HepG2 (cell line): ENCODE data around the gene IL17RB. TPM values are rescaled to one million over a fixed set of nuclear protein-coding genes. Genes with fewer than 3 reads are reported as not detected.

Experiments used
- ATRX ChIP-seq: sonication (generic); formaldehyde crosslinking; IDR thresholded peaks from 2 replicates; pipeline ENCODE4 v1.4.0; 2020; ENCODE audit warnings: missing genetic modification reagents, borderline replicate concordance
- EED ChIP-seq: sonication (generic); formaldehyde crosslinking; IDR thresholded peaks from 2 replicates; pipeline ENCODE4 v1.5.0; 2020; ENCODE audit warnings: mild to moderate bottlenecking, missing genetic modification reagents
- FOXM1 ChIP-seq: sonication (generic); formaldehyde crosslinking; IDR thresholded peaks from 2 replicates; pipeline ENCODE4 v1.5.0; 2020; ENCODE audit warnings: missing genetic modification reagents
- HDAC1 ChIP-seq: sonication (generic); formaldehyde crosslinking; IDR thresholded peaks from 2 replicates; pipeline ENCODE4 v1.5.1; 2020; ENCODE audit warnings: mild to moderate bottlenecking, missing genetic modification reagents
- HDAC2 ChIP-seq: sonication (generic); formaldehyde crosslinking; IDR thresholded peaks from 2 replicates; pipeline ENCODE4 v1.4.0; 2020; ENCODE audit warnings: missing genetic modification reagents
- NFE2 ChIP-seq: sonication (generic); formaldehyde crosslinking; IDR thresholded peaks from 2 replicates; pipeline ENCODE4 v1.4.0; 2020; ENCODE audit warnings: missing genetic modification reagents
- NR2C2 ChIP-seq: sonication (generic); formaldehyde crosslinking; IDR thresholded peaks from 2 replicates; pipeline ENCODE4 v1.4.0; 2020; ENCODE audit warnings: missing genetic modification reagents, mild to moderate bottlenecking, moderate library complexity, borderline replicate concordance
- POGZ ChIP-seq: sonication (generic); formaldehyde crosslinking; IDR thresholded peaks from 2 replicates; pipeline ENCODE4 v1.4.0; 2020; ENCODE audit warnings: mild to moderate bottlenecking, missing genetic modification reagents
- SCMH1 ChIP-seq: sonication (generic); formaldehyde crosslinking; IDR thresholded peaks from 2 replicates; pipeline ENCODE4 v1.9.0; 2021; ENCODE audit warnings: missing genetic modification reagents, mild to moderate bottlenecking, borderline replicate concordance
- SIN3B ChIP-seq: fragments of 150-350 bp; IDR thresholded peaks from 2 replicates; pipeline ENCODE4 v1.6.1; 2014; ENCODE audit warnings: low read length
- SNAPC2 ChIP-seq: sonication (generic); formaldehyde crosslinking; IDR thresholded peaks from 2 replicates; pipeline ENCODE4 v1.8.1; 2022; ENCODE audit warnings: mild to moderate bottlenecking, missing genetic modification reagents
- ZBTB20 ChIP-seq: sonication (generic); formaldehyde crosslinking; IDR thresholded peaks from 2 replicates; pipeline ENCODE4 v1.8.1; 2023; ENCODE audit warnings: missing genetic modification reagents, low read depth, mild to moderate bottlenecking, borderline replicate concordance
- ZNF234 ChIP-seq: sonication (generic); formaldehyde crosslinking; conservative IDR thresholded peaks from 2 replicates; pipeline ENCODE4 v1.5.1; 2020; ENCODE audit warnings: mild to moderate bottlenecking, missing genetic modification reagents
- ZNF292 ChIP-seq: sonication (generic); formaldehyde crosslinking; IDR thresholded peaks from 2 replicates; pipeline ENCODE4 v1.8.1; 2022; ENCODE audit warnings: mild to moderate bottlenecking, low read depth, missing genetic modification reagents, borderline replicate concordance
- ZNF317 ChIP-seq: sonication (generic); formaldehyde crosslinking; IDR thresholded peaks from 2 replicates; pipeline ENCODE4 v1.5.0; 2020; ENCODE audit warnings: mild to moderate bottlenecking, missing genetic modification reagents
- ZNF326 ChIP-seq: sonication (generic); formaldehyde crosslinking; IDR thresholded peaks from 2 replicates; pipeline ENCODE4 v1.4.0; 2020; ENCODE audit warnings: missing genetic modification reagents, borderline replicate concordance
- ZNF354B ChIP-seq: sonication (generic); formaldehyde crosslinking; IDR thresholded peaks from 2 replicates; pipeline ENCODE4 v1.8.0; 2022; ENCODE audit warnings: mild to moderate bottlenecking, missing genetic modification reagents
- ZNF660 ChIP-seq: sonication (generic); formaldehyde crosslinking; IDR thresholded peaks from 2 replicates; pipeline ENCODE4 v1.5.1; 2020; ENCODE audit warnings: mild to moderate bottlenecking, low read depth, missing genetic modification reagents, borderline replicate concordance
- ZNF780A ChIP-seq: sonication (generic); formaldehyde crosslinking; IDR thresholded peaks from 2 replicates; pipeline ENCODE4 v1.8.0; 2022; ENCODE audit warnings: mild to moderate bottlenecking, missing genetic modification reagents, moderate library complexity
- ZNF792 ChIP-seq: IDR thresholded peaks from 2 replicates; pipeline ENCODE4 v1.6.1; 2016
- polyA plus RNA-seq, 8 experiments: library from polyadenylated mRNA; depleted of rRNA in 3 of 8; stranded (reverse) in 7 of 8; unstranded in 1 of 8; fragments of >200 nt; fragmentation: Illumina TruSeq in 4 of 8; extraction: Trizol in 4 of 8; gene quantifications; 2 replicates each; pipeline versions ENCODE4 v1.2.1 to v1.2.3, GENCODE V29; 2011 to 2016; ENCODE audit warnings: low read depth in 4 of 8, missing spikeins in 1 of 8, mixed read lengths in 1 of 8; ENCODE audit not compliant: insufficient read depth in 1 of 8
- total RNA-seq, 5 experiments: library from RNA; depleted of rRNA; stranded (reverse); fragments of >200 nt; fragmentation: Illumina TruSeq; extraction: Trizol; gene quantifications; 2 replicates each; pipeline ENCODE4 v1.2.3, GENCODE V29; 2016; ENCODE audit warnings: low read depth in 1 of 5
- TF ChIP-seq, protein P1 (sequence below): IDR thresholded peaks from 2 replicates; pipeline ENCODE4 v1.6.1; 2016
- TF ChIP-seq, protein P2 (sequence below): sonication (generic); formaldehyde crosslinking; IDR thresholded peaks from 2 replicates; pipeline ENCODE4 v1.5.1; 2020; ENCODE audit warnings: missing genetic modification reagents, mild to moderate bottlenecking, borderline replicate concordance
- TF ChIP-seq, protein P3 (sequence below): sonication (generic); formaldehyde crosslinking; IDR thresholded peaks from 2 replicates; pipeline ENCODE4 v1.9.0; 2021; ENCODE audit warnings: missing genetic modification reagents, borderline replicate concordance
- TF ChIP-seq, protein P4 (sequence below): sonication (generic); formaldehyde crosslinking; IDR thresholded peaks from 2 replicates; pipeline ENCODE4 v1.5.0; 2020; ENCODE audit warnings: missing genetic modification reagents

Gene IL17RB
- total and polyA plus RNA-seq, 2 of the 13 experiments (the other 11 are each of a cell fraction or from before 2014, with no cell fraction given): 130 to 190 TPM

DNA sequence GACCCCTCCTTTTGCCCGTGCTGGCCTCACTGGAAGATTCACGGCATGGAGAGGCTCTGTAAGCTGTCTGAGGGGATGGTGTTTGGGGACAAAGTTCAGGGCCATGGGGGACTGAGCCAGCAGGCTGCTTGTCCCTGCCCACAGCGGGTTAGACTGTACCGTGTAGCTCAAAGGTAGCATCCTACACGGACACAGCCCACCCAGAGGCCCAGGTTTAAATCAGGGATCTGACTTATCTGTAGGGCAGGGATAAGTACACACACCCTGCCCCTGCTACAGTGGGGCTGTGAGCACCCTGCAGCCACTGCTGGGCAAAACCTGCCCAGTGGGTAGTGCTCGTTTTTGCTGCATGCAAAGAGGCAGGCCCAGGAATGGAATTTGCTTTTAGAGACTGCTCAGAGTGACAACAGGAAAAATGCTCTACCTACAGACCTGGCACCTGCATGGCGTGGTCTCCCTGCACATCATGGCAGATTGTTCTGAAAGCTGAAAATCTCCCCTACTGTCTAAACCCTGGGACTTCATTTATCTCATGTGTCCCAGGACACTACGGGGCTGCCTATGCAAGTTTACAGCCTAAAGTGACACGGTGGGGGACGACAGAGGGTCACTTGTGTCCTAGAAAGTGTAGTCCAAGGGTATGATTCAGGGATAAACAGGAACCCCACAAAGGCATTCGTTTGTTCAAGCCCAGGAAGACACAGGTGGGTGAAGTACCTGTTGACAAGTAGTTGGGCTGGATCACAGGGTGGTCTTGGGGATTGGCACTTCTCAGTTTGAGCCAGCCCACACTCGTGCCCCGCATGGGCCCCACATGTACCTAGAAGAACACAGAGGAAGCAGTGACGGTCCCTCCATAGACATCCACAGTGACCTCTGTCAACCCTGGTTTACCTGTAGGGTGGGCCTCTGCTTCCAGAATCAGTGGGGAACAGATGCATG lies 27.9 kb upstream of the IL17RB start (continued):
- TF ChIP-seq, protein P1, sequence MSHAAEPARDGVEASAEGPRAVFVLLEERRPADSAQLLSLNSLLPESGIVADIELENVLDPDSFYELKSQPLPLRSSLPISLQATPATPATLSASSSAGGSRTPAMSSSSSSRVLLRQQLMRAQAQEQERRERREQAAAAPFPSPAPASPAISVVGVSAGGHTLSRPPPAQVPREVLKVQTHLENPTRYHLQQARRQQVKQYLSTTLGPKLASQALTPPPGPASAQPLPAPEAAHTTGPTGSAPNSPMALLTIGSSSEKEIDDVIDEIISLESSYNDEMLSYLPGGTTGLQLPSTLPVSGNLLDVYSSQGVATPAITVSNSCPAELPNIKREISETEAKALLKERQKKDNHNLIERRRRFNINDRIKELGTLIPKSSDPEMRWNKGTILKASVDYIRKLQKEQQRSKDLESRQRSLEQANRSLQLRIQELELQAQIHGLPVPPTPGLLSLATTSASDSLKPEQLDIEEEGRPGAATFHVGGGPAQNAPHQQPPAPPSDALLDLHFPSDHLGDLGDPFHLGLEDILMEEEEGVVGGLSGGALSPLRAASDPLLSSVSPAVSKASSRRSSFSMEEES (CRISPR knock-in tag): no peak
- TF ChIP-seq HDAC1 (peak; percentile 60; the same call in 1 of the 2 replicates), ZNF660 (no peak), SNAPC2 (CRISPR knock-in tag) (no peak), ZNF292 (CRISPR knock-in tag) (peak; percentile 54; the same call in 1 of the 2 replicates), FOXM1 (CRISPR knock-in tag) (no peak), NR2C2 (peak; percentile 56; the same call in 1 of the 2 replicates), ZNF326 (no peak), HDAC2 (CRISPR knock-in tag) (peak; percentile 75; the same call in 1 of the 2 replicates), ZNF354B (CRISPR knock-in tag) (no peak), POGZ (CRISPR knock-in tag) (no peak), EED (CRISPR knock-in tag) (no peak), ZNF780A (CRISPR knock-in tag) (no peak), ZBTB20 (CRISPR knock-in tag) (peak; percentile 27; the same call in 1 of the 2 replicates), ATRX (CRISPR knock-in tag) (no peak), ZNF234 (no peak), NFE2 (CRISPR knock-in tag) (no peak), ZNF792 (peak; percentile 24; the same call in 1 of the 2 replicates), SCMH1 (CRISPR knock-in tag) (no peak), ZNF317 (CRISPR knock-in tag) (no peak), SIN3B (no peak)
- TF ChIP-seq, protein P2, sequence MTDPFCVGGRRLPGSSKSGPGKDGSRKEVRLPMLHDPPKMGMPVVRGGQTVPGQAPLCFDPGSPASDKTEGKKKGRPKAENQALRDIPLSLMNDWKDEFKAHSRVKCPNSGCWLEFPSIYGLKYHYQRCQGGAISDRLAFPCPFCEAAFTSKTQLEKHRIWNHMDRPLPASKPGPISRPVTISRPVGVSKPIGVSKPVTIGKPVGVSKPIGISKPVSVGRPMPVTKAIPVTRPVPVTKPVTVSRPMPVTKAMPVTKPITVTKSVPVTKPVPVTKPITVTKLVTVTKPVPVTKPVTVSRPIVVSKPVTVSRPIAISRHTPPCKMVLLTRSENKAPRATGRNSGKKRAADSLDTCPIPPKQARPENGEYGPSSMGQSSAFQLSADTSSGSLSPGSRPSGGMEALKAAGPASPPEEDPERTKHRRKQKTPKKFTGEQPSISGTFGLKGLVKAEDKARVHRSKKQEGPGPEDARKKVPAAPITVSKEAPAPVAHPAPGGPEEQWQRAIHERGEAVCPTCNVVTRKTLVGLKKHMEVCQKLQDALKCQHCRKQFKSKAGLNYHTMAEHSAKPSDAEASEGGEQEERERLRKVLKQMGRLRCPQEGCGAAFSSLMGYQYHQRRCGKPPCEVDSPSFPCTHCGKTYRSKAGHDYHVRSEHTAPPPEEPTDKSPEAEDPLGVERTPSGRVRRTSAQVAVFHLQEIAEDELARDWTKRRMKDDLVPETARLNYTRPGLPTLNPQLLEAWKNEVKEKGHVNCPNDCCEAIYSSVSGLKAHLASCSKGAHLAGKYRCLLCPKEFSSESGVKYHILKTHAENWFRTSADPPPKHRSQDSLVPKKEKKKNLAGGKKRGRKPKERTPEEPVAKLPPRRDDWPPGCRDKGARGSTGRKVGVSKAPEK (CRISPR knock-in tag): no peak
- TF ChIP-seq, protein P3, sequence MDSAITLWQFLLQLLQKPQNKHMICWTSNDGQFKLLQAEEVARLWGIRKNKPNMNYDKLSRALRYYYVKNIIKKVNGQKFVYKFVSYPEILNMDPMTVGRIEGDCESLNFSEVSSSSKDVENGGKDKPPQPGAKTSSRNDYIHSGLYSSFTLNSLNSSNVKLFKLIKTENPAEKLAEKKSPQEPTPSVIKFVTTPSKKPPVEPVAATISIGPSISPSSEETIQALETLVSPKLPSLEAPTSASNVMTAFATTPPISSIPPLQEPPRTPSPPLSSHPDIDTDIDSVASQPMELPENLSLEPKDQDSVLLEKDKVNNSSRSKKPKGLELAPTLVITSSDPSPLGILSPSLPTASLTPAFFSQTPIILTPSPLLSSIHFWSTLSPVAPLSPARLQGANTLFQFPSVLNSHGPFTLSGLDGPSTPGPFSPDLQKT (CRISPR knock-in tag): no peak
- TF ChIP-seq, protein P4, sequence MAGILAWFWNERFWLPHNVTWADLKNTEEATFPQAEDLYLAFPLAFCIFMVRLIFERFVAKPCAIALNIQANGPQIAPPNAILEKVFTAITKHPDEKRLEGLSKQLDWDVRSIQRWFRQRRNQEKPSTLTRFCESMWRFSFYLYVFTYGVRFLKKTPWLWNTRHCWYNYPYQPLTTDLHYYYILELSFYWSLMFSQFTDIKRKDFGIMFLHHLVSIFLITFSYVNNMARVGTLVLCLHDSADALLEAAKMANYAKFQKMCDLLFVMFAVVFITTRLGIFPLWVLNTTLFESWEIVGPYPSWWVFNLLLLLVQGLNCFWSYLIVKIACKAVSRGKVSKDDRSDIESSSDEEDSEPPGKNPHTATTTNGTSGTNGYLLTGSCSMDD (CRISPR knock-in tag): no peak
